Measurements from ENCODE around the gene EMC9. TPM values are rescaled to one million over a fixed set of nuclear protein-coding genes. Genes with fewer than 3 reads are reported as not detected.

EMC9 gene
- total RNA-seq, 4 donors from 2014 or later = 6.7 to 16.3 (median 11.6) TPM

- TF ChIP-seq CTCF (IDR thresholded peaks at IDR 0.05; ENCODE audit: low read depth) = no peak
These were observed 44.4 kb upstream of the EMC9 start for GRCh38 chr14:24185741-24186140.

- no peak for TF ChIP-seq CTCF (IDR thresholded peaks at IDR 0.05; ENCODE audit: low read depth)
These were observed 43.6 kb upstream of the EMC9 start for GRCh38 chr14:24185026-24185425.

GRCh38 chr14:24184104-24184970 is 42.9 kb upstream of the EMC9 start:
- TF ChIP-seq CTCF (IDR thresholded peaks at IDR 0.05; ENCODE audit: low read depth) = no peak

- no peak for TF ChIP-seq CTCF (IDR thresholded peaks at IDR 0.05; ENCODE audit: low read depth)
These were observed 41.7 kb upstream of the EMC9 start for GRCh38 chr14:24183014-24183481.

GRCh38 chr14:24182110-24182882 is 40.9 kb upstream of the EMC9 start:
- TF ChIP-seq CTCF (IDR thresholded peaks at IDR 0.05; ENCODE audit: low read depth) = no peak

GRCh38 chr14:24181371-24182077 is 40.1 kb upstream of the EMC9 start:
- no peak for TF ChIP-seq CTCF (IDR thresholded peaks at IDR 0.05; ENCODE audit: low read depth)
